Mesodermal cell (in vitro differentiated cells): Measurements from ENCODE around the gene SEMA3E.
"Not testable (repeated sequence)": the region's sequence is repeated elsewhere in the genome, so short reads cannot be mapped to it uniquely, and the experiment has no call there.

ENCODE experiments used
- H3K27ac ChIP-seq: 2 replicates; pipeline ENCODE4 v1.7.0; 2013; ENCODE audit warnings: mild to moderate bottlenecking, low read depth, low read length, moderate library complexity; ENCODE audit not compliant: severe bottlenecking
- H3K36me3 ChIP-seq: 2 replicates; pipeline ENCODE4 v1.7.1; 2013; ENCODE audit warnings: mild to moderate bottlenecking, low read length, moderate library complexity; ENCODE audit not compliant: control insufficient read depth, insufficient read depth
- H3K4me1 ChIP-seq: one replicate; pipeline ENCODE4 v1.7.1; 2013; ENCODE audit warnings: mild to moderate bottlenecking, low read length; ENCODE audit not compliant: insufficient read depth, control insufficient read depth, poor library complexity, severe bottlenecking
- H3K4me3 ChIP-seq: 2 replicates; pipeline ENCODE4 v1.7.0; 2013; ENCODE audit warnings: low read length, control low read depth, mild to moderate bottlenecking; ENCODE audit not compliant: insufficient read depth, poor library complexity, severe bottlenecking; ENCODE audit errors: extremely low read depth
- H3K9me3 ChIP-seq: 2 replicates; pipeline ENCODE4 v1.7.1; 2013; ENCODE audit warnings: mild to moderate bottlenecking, low read length, moderate library complexity; ENCODE audit not compliant: control insufficient read depth
- WGBS, 2 experiments: methylation state at CpG; one replicate each; pipeline ENCODE4 v1.1.5; 2013; ENCODE audit warnings: missing lambda C conversion rate in 2 of 2; ENCODE audit not compliant: insufficient coverage in 2 of 2; 5-methylcytosine and 5-hydroxymethylcytosine counted together

SEMA3E gene

DNA sequence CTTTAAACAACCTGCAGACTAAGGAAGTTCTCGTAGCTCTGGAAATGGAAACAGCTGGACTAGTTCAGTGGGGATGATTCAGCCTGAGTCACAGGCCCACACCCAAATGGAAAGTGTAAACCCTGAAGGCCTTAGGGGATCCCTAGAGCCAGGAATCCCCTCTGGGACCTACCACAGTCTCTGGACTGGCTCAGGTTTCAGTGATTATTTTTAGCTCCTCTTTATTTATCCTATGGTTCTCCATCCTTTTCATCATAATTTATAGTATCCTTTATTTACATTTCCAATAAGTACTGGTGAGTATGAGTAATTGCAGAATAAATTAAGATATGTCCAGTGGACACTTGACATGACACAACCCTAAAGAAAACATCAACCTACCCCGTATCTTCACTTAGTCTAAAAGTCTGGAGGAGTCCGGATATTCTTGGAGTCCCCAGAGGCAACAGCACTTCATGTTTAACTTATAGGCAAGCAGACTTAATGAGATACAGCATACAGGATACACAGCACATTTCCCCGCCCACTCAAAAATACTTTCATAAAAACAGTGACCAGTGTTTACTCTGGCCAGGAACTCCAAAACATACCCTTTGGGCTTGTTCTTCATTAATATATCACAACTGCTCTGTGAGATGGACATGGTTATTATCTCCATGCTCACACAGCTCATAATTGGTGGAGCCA, 28.4 kb upstream of the SEMA3E start:
- WGBS, 2 experiments, result 86 to 90% methylated on average over 2 to 3 of the region's 4 CpGs
- Histone ChIP-seq H3K4me3 (no peak overlapping the region), H3K36me3 (no peaks in the 10 kb centered on the region), H3K9me3 (no peaks in the 10 kb centered on the region), H3K27ac (peak overlapping the region; percentile 18), H3K4me1 (peaks cover 12% of the 10 kb centered on the region)

- H3K27ac ChIP-seq, H3K9me3 ChIP-seq, H3K4me3 ChIP-seq, H3K36me3 ChIP-seq: not testable (repeated sequence)
- WGBS, 2 experiments, result 97 to 98% methylated on average over 9 to 26 of the region's 28 CpGs
- H3K4me1 ChIP-seq, result peaks cover 16% of the 10 kb centered on the region
Observed at GRCh38 chr7:83673291-83673690, 24.4 kb upstream of the SEMA3E start.

DNA sequence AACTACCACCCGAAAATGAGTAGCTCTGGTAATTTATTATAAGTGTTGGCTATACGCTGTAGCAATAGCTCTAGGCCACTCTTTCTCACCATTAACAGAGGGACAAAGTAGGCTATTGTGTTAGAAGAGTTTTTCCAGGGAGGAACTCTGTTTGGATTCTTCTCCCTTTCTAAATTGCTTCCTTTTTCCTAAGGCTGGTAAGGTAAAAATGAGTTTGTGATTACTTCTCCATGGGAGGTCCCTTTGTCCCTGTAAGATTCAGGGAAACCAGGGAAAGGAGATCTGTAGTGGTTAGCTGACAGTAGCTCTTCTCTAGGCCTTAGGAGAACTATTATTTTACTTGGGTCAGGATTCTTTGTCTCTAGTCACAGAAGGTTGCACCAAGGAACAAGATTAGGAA, 23.2 kb upstream of the SEMA3E start:
- Histone ChIP-seq H3K27ac (no peak overlapping the region), H3K9me3 (no peaks in the 10 kb centered on the region), H3K4me1 (peaks cover 10% of the 10 kb centered on the region), H3K4me3 (no peak overlapping the region), H3K36me3 (no peaks in the 10 kb centered on the region)
- WGBS, 2 experiments, result no CpG with 5 or more reads among the region's 2 CpGs

DNA sequence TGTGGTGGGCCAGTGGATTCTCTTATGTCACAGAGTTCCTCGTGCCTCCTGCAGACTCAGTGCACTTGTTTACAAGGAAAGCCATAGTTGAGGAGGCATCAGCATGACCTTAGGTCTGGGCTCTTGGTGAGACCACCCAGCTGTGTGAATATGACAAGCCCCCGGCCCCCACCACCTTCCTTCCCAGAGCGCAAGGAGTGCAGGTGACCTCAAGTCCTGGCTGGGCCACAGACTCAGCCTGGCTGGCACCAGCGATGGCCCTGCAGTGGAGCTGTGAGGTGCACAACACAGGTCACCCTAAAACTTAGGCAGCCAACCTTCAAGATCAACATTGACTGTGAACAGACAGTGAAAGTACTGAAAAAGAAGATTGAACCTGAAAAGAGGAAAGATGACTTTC, 14.2 kb upstream of the SEMA3E start:
- 94% methylated on average over 3 to 4 of the region's 4 CpGs for WGBS, 2 experiments

DNA sequence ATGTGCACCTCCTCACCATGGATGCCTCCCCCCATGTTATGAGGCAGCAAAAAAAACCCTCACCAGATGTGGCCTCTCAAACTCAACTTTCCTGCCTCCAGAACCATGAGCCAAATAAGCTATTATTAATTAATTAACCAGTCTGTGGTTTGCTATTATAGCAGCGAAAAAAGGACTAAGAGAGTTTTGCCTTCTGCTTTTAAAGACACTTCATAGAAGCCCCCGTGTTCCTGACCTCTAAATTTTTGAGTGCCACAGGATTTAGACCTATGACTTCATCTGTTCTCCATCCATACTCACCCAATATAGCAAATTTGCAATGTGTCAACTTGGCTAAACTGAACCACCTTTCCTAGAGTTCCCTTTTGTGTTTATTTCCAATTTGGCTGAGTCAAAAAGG, 9.2 kb upstream of the SEMA3E start:
- 40 to 91% methylated on average over 1 to 2 of the region's 2 CpGs for WGBS, 2 experiments
- Histone ChIP-seq H3K27ac (no peak overlapping the region), H3K4me1 (no peaks in the 10 kb centered on the region), H3K36me3 (no peaks in the 10 kb centered on the region), H3K4me3 (no peak overlapping the region), H3K9me3 (no peaks in the 10 kb centered on the region)

More for the DNA sequence above, 14.2 kb upstream of the SEMA3E start:
- H3K4me1 ChIP-seq, result no peaks in the 10 kb centered on the region
- H3K4me3 ChIP-seq, result no peak overlapping the region
- H3K36me3 ChIP-seq, result no peaks in the 10 kb centered on the region
- H3K9me3 ChIP-seq, result no peaks in the 10 kb centered on the region
- no peak overlapping the region for H3K27ac ChIP-seq

DNA sequence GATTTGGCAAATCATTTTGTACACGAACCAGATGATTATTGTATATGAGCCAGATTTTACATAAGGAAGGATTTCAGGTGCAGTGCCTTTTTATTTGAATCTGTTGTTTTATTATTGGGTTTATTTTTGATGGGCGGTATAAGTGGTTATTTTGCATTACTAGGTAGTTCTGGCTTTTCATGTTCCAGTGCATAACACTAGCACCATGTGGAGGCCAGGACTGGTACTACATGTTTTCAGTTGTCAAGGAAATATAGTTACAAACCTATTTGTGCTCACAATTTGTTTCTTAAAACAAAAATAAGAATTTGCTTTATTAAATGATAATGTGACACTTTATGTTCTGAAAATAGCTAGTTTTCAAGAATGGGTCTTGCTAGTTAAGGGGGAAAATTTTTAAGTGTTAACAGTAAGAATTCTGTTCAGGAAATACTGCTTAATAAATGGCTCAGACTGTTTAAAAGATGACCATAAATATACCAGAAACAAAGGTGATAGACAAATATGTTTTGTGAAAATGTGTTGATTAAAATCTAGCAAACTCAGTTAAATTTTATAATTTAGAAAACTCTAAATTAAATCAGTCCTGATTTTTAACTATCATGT, 7.1 kb upstream of the SEMA3E start:
- H3K4me1 ChIP-seq, result no peaks in the 10 kb centered on the region
- no peak overlapping the region for H3K27ac ChIP-seq
- 20 to 33% methylated on average over 1 of the region's 2 CpGs for WGBS, 2 experiments
- H3K9me3 ChIP-seq, result no peaks in the 10 kb centered on the region
- no peaks in the 10 kb centered on the region for H3K36me3 ChIP-seq
- H3K4me3 ChIP-seq, result no peak overlapping the region

DNA sequence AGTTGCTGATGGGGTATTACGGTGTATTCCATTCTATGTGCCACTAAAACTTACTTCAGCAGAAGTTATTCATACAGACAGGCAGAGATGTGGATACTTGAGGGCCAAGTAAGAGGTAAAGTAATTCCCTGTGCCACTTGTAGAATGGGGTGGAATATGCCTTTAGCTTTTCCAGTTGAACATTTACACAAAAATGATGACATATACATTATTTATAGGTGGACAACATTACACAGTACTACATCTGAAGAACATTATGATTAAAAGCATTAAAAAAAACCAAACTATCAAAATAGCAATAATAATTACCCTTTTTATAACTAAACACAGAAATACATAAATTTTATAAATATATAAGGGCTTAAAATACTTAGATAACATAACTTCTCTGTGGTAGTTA, 3.5 kb upstream of the SEMA3E start:
- Histone ChIP-seq H3K4me3 (no peak overlapping the region), H3K36me3 (no peaks in the 10 kb centered on the region), H3K9me3 (no peaks in the 10 kb centered on the region), H3K4me1 (no peaks in the 10 kb centered on the region), H3K27ac (no peak overlapping the region)
- WGBS, 2 experiments, result no CpG with 5 or more reads among the region's 1 CpG

GRCh38 chr7:83649701-83650100, 762 bp upstream of the SEMA3E start:
- H3K4me3 ChIP-seq, result no peak overlapping the region
- no peaks in the 10 kb centered on the region for H3K4me1 ChIP-seq
- H3K27ac ChIP-seq, result no peak overlapping the region
- H3K9me3 ChIP-seq, result no peaks in the 10 kb centered on the region
- H3K36me3 ChIP-seq, result no peaks in the 10 kb centered on the region

DNA sequence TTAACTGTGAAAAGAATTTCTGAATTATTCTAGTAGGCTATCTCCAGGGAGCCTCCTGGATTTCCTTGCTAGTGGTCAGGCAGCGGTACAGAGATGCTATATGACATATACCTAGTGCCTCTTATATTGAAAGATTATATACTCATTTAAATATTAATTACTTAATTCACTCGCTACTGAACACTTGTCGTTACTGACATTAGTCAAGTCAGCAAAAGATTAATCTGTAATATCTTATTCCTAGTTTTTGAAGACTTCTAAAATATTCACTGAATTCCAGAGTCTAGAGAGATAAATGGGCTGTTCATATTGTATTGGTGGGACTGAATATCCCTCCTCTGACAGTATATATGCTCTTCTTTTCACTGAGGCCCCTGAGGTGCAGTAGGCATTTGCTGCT, 2.9 kb downstream of the SEMA3E start:
- H3K4me3 ChIP-seq, result no peak overlapping the region
- no peak overlapping the region for H3K27ac ChIP-seq
- no CpG with 5 or more reads among the region's 3 CpGs for WGBS, 2 experiments

DNA sequence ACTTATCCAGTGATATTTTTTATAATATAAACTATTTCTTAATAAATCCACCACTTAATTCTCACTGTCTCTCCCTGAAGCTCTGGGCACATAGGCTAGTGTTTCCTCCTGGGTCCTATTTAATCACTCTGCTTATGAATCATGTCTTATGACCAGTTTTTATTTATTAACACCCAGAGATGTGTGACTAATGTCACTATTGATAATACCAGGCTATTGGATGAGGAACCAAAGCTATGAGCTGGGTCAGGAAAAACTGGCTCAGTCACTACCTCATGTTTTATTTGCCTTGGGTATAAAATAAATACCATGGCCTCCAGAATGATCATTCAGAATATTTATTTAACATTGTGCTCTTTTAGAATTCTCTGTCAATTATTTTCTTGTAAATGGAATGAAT, 5.2 kb downstream of the SEMA3E start:
- H3K4me3 ChIP-seq, result no peak overlapping the region
- no peaks in the 10 kb centered on the region for H3K36me3 ChIP-seq
- H3K4me1 ChIP-seq, result peaks cover 8% of the 10 kb centered on the region
- H3K9me3 ChIP-seq, result no peaks in the 10 kb centered on the region
- H3K27ac ChIP-seq, result no peak overlapping the region

More for the DNA sequence above, 2.9 kb downstream of the SEMA3E start:
- Histone ChIP-seq H3K4me1 (peaks cover 3% of the 10 kb centered on the region), H3K9me3 (no peaks in the 10 kb centered on the region), H3K36me3 (no peaks in the 10 kb centered on the region)

- H3K27ac ChIP-seq, result no peak overlapping the region
- no peaks in the 10 kb centered on the region for H3K36me3 ChIP-seq
- no peaks in the 10 kb centered on the region for H3K9me3 ChIP-seq
- no peak overlapping the region for H3K4me3 ChIP-seq
- H3K4me1 ChIP-seq, result peaks cover 8% of the 10 kb centered on the region
Observed at GRCh38 chr7:83643012-83643411, 5.9 kb downstream of the SEMA3E start.
